SK-N-SH treated with all-trans-retinoic acid at 6 μM for 48 hours (cell line): ENCODE results near the gene STPG2.

Source experiments
- ATAC-seq: fragments of 200-7000 bp; cut with Tn5 transposase; 3 replicates; pipeline ENCODE4 v1.9.1; 2020; ENCODE audit warnings: mild to moderate bottlenecking, moderate library complexity
- ARNTL ChIP-seq: fragments of 450-650 bp; formaldehyde crosslinking; IDR thresholded peaks from 2 replicates; pipeline ENCODE4 v1.5.0; 2020; ENCODE audit warnings: low read depth, mild to moderate bottlenecking, moderate library complexity, borderline replicate concordance
- BACH2 ChIP-seq: fragments of 250-450 bp; sonication (Bioruptor Pico); IDR thresholded peaks from 2 replicates; pipeline ENCODE4 v1.9.0; 2021; ENCODE audit warnings: mild to moderate bottlenecking, borderline replicate concordance
- CSDC2 ChIP-seq: fragments of 250-450 bp; sonication (Bioruptor Pico); IDR thresholded peaks from 2 replicates; pipeline ENCODE4 v1.5.0; 2020; ENCODE audit warnings: mild to moderate bottlenecking, moderate library complexity
- CSRNP3 ChIP-seq: fragments of 250-450 bp; sonication (Bioruptor Pico); IDR thresholded peaks from 2 replicates; pipeline ENCODE4 v1.5.1; 2021; ENCODE audit warnings: mild to moderate bottlenecking, moderate library complexity
- ESRRG ChIP-seq: fragments of 250-450 bp; sonication (Bioruptor Pico); IDR thresholded peaks from 2 replicates; pipeline ENCODE4 v1.6.1; 2021; ENCODE audit warnings: mild to moderate bottlenecking
- GLIS3 ChIP-seq: fragments of 250-450 bp; sonication (Bioruptor Pico); IDR thresholded peaks from 2 replicates; pipeline ENCODE4 v1.5.0; 2020; ENCODE audit warnings: mild to moderate bottlenecking, moderate library complexity
- ISL1 ChIP-seq: fragments of 250-450 bp; sonication (Bioruptor Pico); IDR thresholded peaks from 2 replicates; pipeline ENCODE4 v2.1.2; 2022; ENCODE audit warnings: mild to moderate bottlenecking, moderate library complexity
- OSR1 ChIP-seq: fragments of 250-450 bp; sonication (Bioruptor Pico); IDR thresholded peaks from 2 replicates; pipeline ENCODE4 v1.8.0; 2022; ENCODE audit warnings: moderate library complexity, mild to moderate bottlenecking, inconsistent platforms
- PATZ1 ChIP-seq: fragments of 250-450 bp; sonication (Bioruptor Pico); IDR thresholded peaks from 2 replicates; pipeline ENCODE4 v1.8.0; 2020; ENCODE audit warnings: mild to moderate bottlenecking, moderate library complexity, borderline replicate concordance
- PPARA ChIP-seq: fragments of 250-450 bp; sonication (Bioruptor Pico); IDR thresholded peaks from 2 replicates; pipeline ENCODE4 v1.5.0; 2020; ENCODE audit warnings: mild to moderate bottlenecking, borderline replicate concordance
- TCF4 ChIP-seq: fragments of 250-450 bp; sonication (Bioruptor Pico); IDR thresholded peaks from 2 replicates; pipeline ENCODE4 v1.8.0; 2021; ENCODE audit warnings: mild to moderate bottlenecking, moderate library complexity, borderline replicate concordance
- TOX ChIP-seq: fragments of 250-450 bp; sonication (Bioruptor Pico); IDR thresholded peaks from 2 replicates; pipeline ENCODE4 v1.8.0; 2021; ENCODE audit warnings: mild to moderate bottlenecking, moderate library complexity, borderline replicate concordance
- TSHZ2 ChIP-seq: fragments of 250-450 bp; sonication (Bioruptor Pico); IDR thresholded peaks from 2 replicates; pipeline ENCODE4 v1.5.0; 2020; ENCODE audit warnings: mild to moderate bottlenecking, moderate library complexity
- ZC3H10 ChIP-seq: fragments of 250-450 bp; sonication (Bioruptor Pico); IDR thresholded peaks from 2 replicates; pipeline ENCODE4 v1.5.1; 2021; ENCODE audit warnings: mild to moderate bottlenecking, moderate library complexity
- ZFP3 ChIP-seq: fragments of 250-450 bp; sonication (Bioruptor Pico); IDR thresholded peaks from 2 replicates; pipeline ENCODE4 v1.5.0; 2020; ENCODE audit warnings: mild to moderate bottlenecking, moderate library complexity
- ZFP30 ChIP-seq: fragments of 450-650 bp; formaldehyde crosslinking; IDR thresholded peaks from 2 replicates; pipeline ENCODE4 v1.5.0; 2022; ENCODE audit warnings: mild to moderate bottlenecking, moderate library complexity
- ZNF565 ChIP-seq: fragments of 450-650 bp; formaldehyde crosslinking; conservative IDR thresholded peaks from 2 replicates; pipeline ENCODE4 v1.5.0; 2020; ENCODE audit warnings: low read depth, mild to moderate bottlenecking, moderate library complexity
- ZNF70 ChIP-seq: fragments of 450-650 bp; formaldehyde crosslinking; IDR thresholded peaks from 2 replicates; pipeline ENCODE4 v1.5.0; 2020; ENCODE audit warnings: mild to moderate bottlenecking, moderate library complexity
- ZNF8 ChIP-seq: fragments of 450-650 bp; formaldehyde crosslinking; IDR thresholded peaks from 2 replicates; pipeline ENCODE4 v1.5.0; 2020; ENCODE audit warnings: mild to moderate bottlenecking, moderate library complexity

Gene STPG2

GRCh38 chr4:97589481-97590196 is 553.6 kb downstream of the STPG2 start (continued):
- TF ChIP-seq PATZ1 (CRISPR knock-in tag) (no peak), ISL1 (CRISPR knock-in tag) (no peak)

- no peak for ATAC-seq
- TF ChIP-seq ESRRG (CRISPR knock-in tag) (no peak), ZFP30 (CRISPR knock-in tag) (no peak), TCF4 (CRISPR knock-in tag) (no peak), ZC3H10 (CRISPR knock-in tag) (no peak), TSHZ2 (CRISPR knock-in tag) (no peak), GLIS3 (CRISPR knock-in tag) (no peak), BACH2 (CRISPR knock-in tag) (no peak), ZNF8 (CRISPR knock-in tag) (no peak), ZNF70 (CRISPR knock-in tag) (no peak)
Observed at GRCh38 chr4:97587912-97588311, 555.4 kb downstream of the STPG2 start.

- TF ChIP-seq ZC3H10 (CRISPR knock-in tag) (no peak), ZNF8 (CRISPR knock-in tag) (no peak), PPARA (CRISPR knock-in tag) (no peak), PATZ1 (CRISPR knock-in tag) (no peak), OSR1 (CRISPR knock-in tag) (no peak), TSHZ2 (CRISPR knock-in tag) (no peak), ISL1 (CRISPR knock-in tag) (no peak), ZNF565 (CRISPR knock-in tag) (no peak), ZFP3 (no peak), CSDC2 (CRISPR knock-in tag) (no peak), CSRNP3 (CRISPR knock-in tag) (no peak), GLIS3 (CRISPR knock-in tag) (no peak), ESRRG (CRISPR knock-in tag) (no peak), BACH2 (CRISPR knock-in tag) (no peak), ARNTL (CRISPR knock-in tag) (no peak), TOX (CRISPR knock-in tag) (no peak), ZNF70 (CRISPR knock-in tag) (no peak), ZFP30 (CRISPR knock-in tag) (no peak)
- ATAC-seq: no peak
Observed at GRCh38 chr4:97585274-97585673, 558.0 kb downstream of the STPG2 start.
